ENCODE measurements around the gene DEUP1. TPM values are rescaled to one million over a fixed set of nuclear protein-coding genes. Genes with fewer than 3 reads are reported as not detected.

Gene DEUP1, protein sequence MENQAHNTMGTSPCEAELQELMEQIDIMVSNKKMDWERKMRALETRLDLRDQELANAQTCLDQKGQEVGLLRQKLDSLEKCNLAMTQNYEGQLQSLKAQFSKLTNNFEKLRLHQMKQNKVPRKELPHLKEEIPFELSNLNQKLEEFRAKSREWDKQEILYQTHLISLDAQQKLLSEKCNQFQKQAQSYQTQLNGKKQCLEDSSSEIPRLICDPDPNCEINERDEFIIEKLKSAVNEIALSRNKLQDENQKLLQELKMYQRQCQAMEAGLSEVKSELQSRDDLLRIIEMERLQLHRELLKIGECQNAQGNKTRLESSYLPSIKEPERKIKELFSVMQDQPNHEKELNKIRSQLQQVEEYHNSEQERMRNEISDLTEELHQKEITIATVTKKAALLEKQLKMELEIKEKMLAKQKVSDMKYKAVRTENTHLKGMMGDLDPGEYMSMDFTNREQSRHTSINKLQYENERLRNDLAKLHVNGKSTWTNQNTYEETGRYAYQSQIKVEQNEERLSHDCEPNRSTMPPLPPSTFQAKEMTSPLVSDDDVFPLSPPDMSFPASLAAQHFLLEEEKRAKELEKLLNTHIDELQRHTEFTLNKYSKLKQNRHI
- not detected for total RNA-seq

GRCh38 chr11:93330446-93330984 is at the start of gene DEUP1:
Gene DEUP1 (plus strand): TSS chr11:93330742. CDS start chr11:93332260, 1,518 bp downstream.
- DNase-seq (ENCODE audit: low spot score), result no peak
- Histone ChIP-seq H3K27me3 (replicated peaks; ENCODE audit: insufficient read depth) (no peaks in the 10 kb centered on the region), H3K36me3 (no peaks in the 10 kb centered on the region), H3K27ac (no peak within 1 kb of the TSS), H3K4me3 (peak within 1 kb of the TSS; percentile 69), H3K9me3 (no peaks in the 10 kb centered on the region), H3K4me1 (ENCODE audit: control insufficient read depth in 1 of 2, low read depth in 2 of 2) (no peaks in the 10 kb centered on the region)
- no peak for ATAC-seq (ENCODE audit: insufficient number of reproducible peaks, low FRiP score, low read depth)
- no peak for TF ChIP-seq CTCF (IDR thresholded peaks at IDR 0.05)

DNA sequence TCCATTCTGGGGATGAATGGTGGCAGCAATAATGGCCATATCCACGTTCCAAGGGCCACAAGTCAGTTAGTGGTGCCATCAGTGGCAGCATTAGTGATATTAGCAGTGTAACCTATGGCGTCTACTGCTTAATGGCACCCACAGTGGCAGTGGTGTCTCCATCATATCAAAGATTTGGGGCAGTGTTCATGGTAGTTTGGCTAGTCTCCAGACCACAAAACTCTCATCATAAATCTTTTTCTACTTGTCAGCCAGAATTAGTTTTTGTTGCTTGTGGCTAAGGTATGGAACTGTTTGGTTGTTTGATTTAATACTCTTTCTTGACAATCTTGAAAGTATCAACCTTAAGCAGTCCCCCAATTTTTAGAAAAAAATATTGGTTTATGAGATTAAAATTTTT is 45.1 kb upstream of the DEUP1 start:
- no peaks in the 10 kb centered on the region for H3K36me3 ChIP-seq
- no peak for TF ChIP-seq CTCF (IDR thresholded peaks at IDR 0.05)
- no peaks in the 10 kb centered on the region for H3K4me1 ChIP-seq (ENCODE audit: control insufficient read depth in 1 of 2, low read depth in 2 of 2)
- H3K9me3 ChIP-seq, result no peaks in the 10 kb centered on the region
- no peak overlapping the region for H3K4me3 ChIP-seq
- H3K27me3 ChIP-seq (replicated peaks; ENCODE audit: insufficient read depth), result no peaks in the 10 kb centered on the region
- DNase-seq (ENCODE audit: low spot score) (no peak), ATAC-seq (ENCODE audit: insufficient number of reproducible peaks, low FRiP score, low read depth) (no peak)
- no peak overlapping the region for H3K27ac ChIP-seq

DNA sequence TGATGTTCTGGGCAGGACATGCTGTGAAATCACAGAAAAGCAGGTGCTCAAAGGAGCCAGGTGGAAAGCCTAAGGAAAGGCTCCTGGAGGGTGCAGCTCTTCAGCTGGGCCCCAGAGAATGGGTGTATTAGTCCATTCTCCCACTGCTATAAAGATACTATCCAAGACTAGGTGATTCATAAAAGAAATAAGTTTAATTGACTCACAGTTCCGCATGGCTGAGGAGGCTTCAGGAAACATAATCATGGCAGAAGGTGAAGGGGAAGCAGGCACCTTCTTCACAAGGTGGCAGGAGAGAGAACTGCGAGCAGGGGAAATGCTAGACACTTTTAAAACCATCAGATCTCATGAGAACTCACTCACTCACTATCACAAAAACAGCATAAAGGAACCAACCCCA is 43.1 kb upstream of the DEUP1 start:
- ATAC-seq (ENCODE audit: insufficient number of reproducible peaks, low FRiP score, low read depth), result no peak
- no peak for TF ChIP-seq CTCF (IDR thresholded peaks at IDR 0.05)
- no peak overlapping the region for H3K4me3 ChIP-seq

DNA sequence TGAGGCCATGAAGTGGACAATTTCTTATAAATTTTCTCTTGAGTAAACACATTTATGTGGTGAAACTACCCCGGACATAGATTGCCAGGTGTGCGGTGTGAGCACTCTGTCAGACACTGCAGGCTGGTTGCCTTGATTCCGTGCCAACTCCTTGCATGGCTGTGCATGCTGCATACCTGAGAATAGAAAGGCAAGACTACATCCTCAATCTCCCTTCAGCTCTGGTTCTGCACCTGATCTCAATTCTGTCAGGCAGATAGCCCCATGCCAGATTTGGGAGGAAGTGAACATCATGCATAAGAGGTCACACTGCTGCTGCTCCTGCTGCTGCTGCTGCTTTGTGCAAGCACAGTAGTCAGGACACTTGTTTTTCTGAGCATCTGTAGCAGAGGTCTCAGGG is 42.5 kb upstream of the DEUP1 start:
- H3K27me3 ChIP-seq (replicated peaks; ENCODE audit: insufficient read depth), result no peaks in the 10 kb centered on the region
- no peaks in the 10 kb centered on the region for H3K36me3 ChIP-seq
- H3K4me1 ChIP-seq (ENCODE audit: control insufficient read depth in 1 of 2, low read depth in 2 of 2), result no peaks in the 10 kb centered on the region
- no peak for TF ChIP-seq CTCF (IDR thresholded peaks at IDR 0.05)
- H3K27ac ChIP-seq, result no peak overlapping the region
- no peak for ATAC-seq (ENCODE audit: insufficient number of reproducible peaks, low FRiP score, low read depth)
- no peak overlapping the region for H3K4me3 ChIP-seq
- DNase-seq (ENCODE audit: low spot score), result no peak
- no peaks in the 10 kb centered on the region for H3K9me3 ChIP-seq

More for the DNA sequence above, 43.1 kb upstream of the DEUP1 start:
- H3K36me3 ChIP-seq, result no peaks in the 10 kb centered on the region
- H3K27me3 ChIP-seq (replicated peaks; ENCODE audit: insufficient read depth), result no peaks in the 10 kb centered on the region
- no peak overlapping the region for H3K27ac ChIP-seq
- no peaks in the 10 kb centered on the region for H3K9me3 ChIP-seq
- no peaks in the 10 kb centered on the region for H3K4me1 ChIP-seq (ENCODE audit: control insufficient read depth in 1 of 2, low read depth in 2 of 2)
- DNase-seq (ENCODE audit: low spot score), result no peak

- Histone ChIP-seq H3K9me3 (no peaks in the 10 kb centered on the region), H3K27me3 (replicated peaks; ENCODE audit: insufficient read depth) (no peaks in the 10 kb centered on the region), H3K4me1 (ENCODE audit: control insufficient read depth in 1 of 2, low read depth in 2 of 2) (no peaks in the 10 kb centered on the region), H3K27ac (no peak overlapping the region), H3K4me3 (no peak overlapping the region), H3K36me3 (no peaks in the 10 kb centered on the region)
- DNase-seq (ENCODE audit: low spot score) (no peak), ATAC-seq (ENCODE audit: insufficient number of reproducible peaks, low FRiP score, low read depth) (no peak)
- TF ChIP-seq CTCF (IDR thresholded peaks at IDR 0.05), result no peak
These were observed 41.8 kb upstream of the DEUP1 start for GRCh38 chr11:93288767-93289166.
